Inferior parietal cortex (tissue), 1 donor: ENCODE measurements around the gene PTGES3.
"Not testable (repeated sequence)": the region's sequence is repeated elsewhere in the genome, so short reads cannot be mapped to it uniquely, and the experiment has no call there.

Source experiments
- DNase-seq: peaks from one replicate; pipeline ENCODE4 v3.0.0-alpha.2; 2016; ENCODE audit errors: extremely low spot score

The PTGES3 gene

GRCh38 chr12:56688129-56688845 is at the start of gene PTGES3:
PTGES3 (minus strand) TSS chr12:56688284; CDS start chr12:56687999, 285 bp downstream.
- peak; percentile 95 for DNase-seq

GRCh38 chr12:56728139-56728861 is 40.2 kb upstream of the PTGES3 start:
- DNase-seq: no peak

- DNase-seq: not testable (repeated sequence)
These were observed 38.2 kb upstream of the PTGES3 start for GRCh38 chr12:56726196-56726675.

GRCh38 chr12:56725723-56726102 is 37.6 kb upstream of the PTGES3 start:
- no peak for DNase-seq

GRCh38 chr12:56724972-56725722 is 37.1 kb upstream of the PTGES3 start, which contains the start of gene NACA:
NACA (minus strand) TSS chr12:56725299; CDS start chr12:56724521, 778 bp downstream.
- peak; percentile 98 for DNase-seq

- no peak for DNase-seq
These were observed 36.6 kb upstream of the PTGES3 start for GRCh38 chr12:56724701-56724971.

- DNase-seq: peak; percentile 40
These were observed 36.0 kb upstream of the PTGES3 start for GRCh38 chr12:56723889-56724700.

GRCh38 chr12:56723352-56723751 is 35.3 kb upstream of the PTGES3 start:
- no peak for DNase-seq

GRCh38 chr12:56722832-56723231 is 34.7 kb upstream of the PTGES3 start:
- no peak for DNase-seq

GRCh38 chr12:56721721-56722120 is 33.6 kb upstream of the PTGES3 start:
- no peak for DNase-seq

GRCh38 chr12:56721216-56721615 is 33.1 kb upstream of the PTGES3 start:
- no peak for DNase-seq

GRCh38 chr12:56720731-56721151 is 32.7 kb upstream of the PTGES3 start:
- no peak for DNase-seq

- no peak for DNase-seq
These were observed 31.0 kb upstream of the PTGES3 start for GRCh38 chr12:56719056-56719455.

- DNase-seq: no peak
These were observed 30.6 kb upstream of the PTGES3 start for GRCh38 chr12:56718636-56719035.

GRCh38 chr12:56718149-56718548 is 30.1 kb upstream of the PTGES3 start:
- no peak for DNase-seq

GRCh38 chr12:56716933-56717880 is 29.1 kb upstream of the PTGES3 start:
- DNase-seq: no peak

- DNase-seq: no peak
These were observed 28.4 kb upstream of the PTGES3 start for GRCh38 chr12:56716458-56716857.

GRCh38 chr12:56715798-56716197 is 27.7 kb upstream of the PTGES3 start:
- no peak for DNase-seq

- DNase-seq: no peak
These were observed 26.4 kb upstream of the PTGES3 start for GRCh38 chr12:56714431-56714929.

GRCh38 chr12:56713345-56713744 is 25.3 kb upstream of the PTGES3 start:
- DNase-seq: no peak
